Brain microvascular endothelial cell (primary cell): Measurements from ENCODE around the gene GALNT9.

Source experiments
- DNase-seq: peaks from one replicate; pipeline ENCODE4 v3.0.0-alpha.2; 2020
- H3K27ac ChIP-seq: fragments of 250-450 bp; sonication (Bioruptor Pico); 2 replicates; pipeline ENCODE4 v1.5.1; 2020; ENCODE audit warnings: mild to moderate bottlenecking, moderate library complexity
- H3K27me3 ChIP-seq: fragments of 250-450 bp; sonication (Bioruptor Pico); replicated peaks from 2 replicates; pipeline ENCODE4 v1.5.1; 2020; ENCODE audit warnings: mild to moderate bottlenecking
- H3K36me3 ChIP-seq: fragments of 250-450 bp; sonication (Bioruptor Pico); replicated peaks from 2 replicates; pipeline ENCODE4 v1.5.1; 2020; ENCODE audit warnings: mild to moderate bottlenecking
- H3K4me3 ChIP-seq: 2 replicates; pipeline ENCODE4 v1.5.1; 2011; ENCODE audit warnings: low read depth, mild to moderate bottlenecking, control low read depth, low read length, moderate library complexity
- in situ Hi-C: cut with HindIII; loops from 2 replicates; pipeline ENCODE4 v1.10.0; 2017; ENCODE audit warnings: low sequenced_read_pairs, low pct_ligation_motif_present
- TF ChIP-seq, protein P1 (sequence below): IDR thresholded peaks from 2 replicates; pipeline ENCODE4 v1.5.1; 2011; ENCODE audit warnings: low read depth, mild to moderate bottlenecking, moderate library complexity, low read length, control low read depth, inconsistent platforms; ENCODE audit errors: missing control alignments

Gene GALNT9

DNA sequence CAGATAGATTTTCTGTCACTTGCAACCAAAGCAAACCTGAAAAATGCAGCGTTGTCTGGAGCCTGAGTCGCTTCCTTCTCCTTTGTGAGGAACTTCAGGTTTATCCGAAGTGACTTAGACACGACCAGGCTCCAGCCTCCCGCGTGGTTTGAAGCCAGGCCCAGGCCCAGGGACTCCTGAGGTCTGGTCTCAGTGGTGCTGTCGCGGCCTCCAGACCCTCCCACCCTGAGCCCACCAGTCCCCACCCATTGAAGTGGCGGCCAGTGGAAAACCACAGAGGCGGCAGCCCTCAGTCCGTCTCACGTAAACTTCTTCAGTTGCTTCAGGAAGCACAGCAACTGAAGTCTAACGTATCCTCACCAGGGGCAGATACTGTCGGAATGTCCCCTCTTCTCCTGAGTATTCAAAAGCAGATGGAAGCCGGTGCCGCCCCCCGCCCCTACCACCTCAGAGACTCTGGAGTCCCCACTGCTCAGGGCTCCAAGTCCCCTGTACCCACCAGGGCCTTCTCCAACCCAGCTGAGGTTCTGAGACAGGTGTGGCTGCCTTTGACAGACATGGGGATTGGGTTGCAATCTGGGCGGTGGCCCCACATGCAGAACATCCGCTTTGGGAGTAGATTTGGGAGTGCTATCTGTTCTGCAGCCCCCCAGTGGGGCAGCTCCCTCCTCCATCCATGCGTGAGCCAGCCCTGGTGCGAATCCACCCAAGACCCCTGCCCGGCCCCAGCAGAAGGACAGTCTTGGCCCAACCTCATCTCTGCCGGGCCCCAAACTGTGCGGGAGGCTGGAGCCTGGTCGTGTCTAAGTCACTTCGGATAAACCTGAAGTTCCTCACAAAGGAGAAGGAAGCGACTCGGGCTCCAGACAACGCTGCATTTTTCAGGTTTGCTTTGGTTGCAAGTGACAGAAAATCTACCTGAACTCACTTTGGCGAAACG, 26.6 kb upstream of the GALNT9 start:
- TF ChIP-seq, protein P1, sequence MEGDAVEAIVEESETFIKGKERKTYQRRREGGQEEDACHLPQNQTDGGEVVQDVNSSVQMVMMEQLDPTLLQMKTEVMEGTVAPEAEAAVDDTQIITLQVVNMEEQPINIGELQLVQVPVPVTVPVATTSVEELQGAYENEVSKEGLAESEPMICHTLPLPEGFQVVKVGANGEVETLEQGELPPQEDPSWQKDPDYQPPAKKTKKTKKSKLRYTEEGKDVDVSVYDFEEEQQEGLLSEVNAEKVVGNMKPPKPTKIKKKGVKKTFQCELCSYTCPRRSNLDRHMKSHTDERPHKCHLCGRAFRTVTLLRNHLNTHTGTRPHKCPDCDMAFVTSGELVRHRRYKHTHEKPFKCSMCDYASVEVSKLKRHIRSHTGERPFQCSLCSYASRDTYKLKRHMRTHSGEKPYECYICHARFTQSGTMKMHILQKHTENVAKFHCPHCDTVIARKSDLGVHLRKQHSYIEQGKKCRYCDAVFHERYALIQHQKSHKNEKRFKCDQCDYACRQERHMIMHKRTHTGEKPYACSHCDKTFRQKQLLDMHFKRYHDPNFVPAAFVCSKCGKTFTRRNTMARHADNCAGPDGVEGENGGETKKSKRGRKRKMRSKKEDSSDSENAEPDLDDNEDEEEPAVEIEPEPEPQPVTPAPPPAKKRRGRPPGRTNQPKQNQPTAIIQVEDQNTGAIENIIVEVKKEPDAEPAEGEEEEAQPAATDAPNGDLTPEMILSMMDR: no peak
- in situ Hi-C loops: no loop called here
- H3K27ac ChIP-seq: no peak overlapping the region
- no peaks in the 10 kb centered on the region for H3K36me3 ChIP-seq
- H3K4me3 ChIP-seq: no peak overlapping the region
- DNase-seq: no peak
- no peaks in the 10 kb centered on the region for H3K27me3 ChIP-seq

DNA sequence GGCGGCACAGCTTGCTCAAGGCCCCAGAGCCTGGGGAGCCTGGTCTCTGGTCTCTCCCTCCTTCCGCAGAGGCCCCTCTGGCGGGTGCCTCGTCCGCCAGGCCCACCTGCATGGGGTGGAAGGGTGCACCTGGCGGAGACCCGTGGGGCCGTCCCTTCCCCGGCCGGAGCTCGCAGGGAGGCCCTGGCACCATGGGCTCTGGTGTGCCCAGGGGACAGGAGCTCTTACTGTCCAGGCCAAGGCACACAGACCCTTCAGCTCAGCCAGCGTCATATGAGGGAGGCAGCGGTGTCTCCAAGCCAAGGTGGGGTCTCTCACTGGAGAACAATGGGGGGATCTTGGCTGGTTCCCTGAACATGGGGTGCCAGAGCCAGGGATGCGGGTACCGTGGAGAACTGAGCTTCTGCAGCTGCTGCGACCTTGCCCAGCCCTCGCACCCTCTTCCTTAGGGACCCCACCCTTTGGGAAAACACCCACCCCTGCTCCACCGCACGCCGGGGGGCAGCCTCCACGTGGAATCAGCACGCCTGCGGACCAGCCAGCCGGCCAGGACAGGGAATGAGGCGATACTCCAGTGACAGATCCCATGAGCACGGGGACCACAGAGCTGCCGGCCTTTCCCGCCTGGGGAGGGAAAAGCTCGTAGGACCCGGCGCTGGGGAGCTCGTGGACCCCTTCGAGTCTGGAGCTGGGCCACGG, 25.7 kb upstream of the GALNT9 start:
- TF ChIP-seq, protein P1: no peak
- Histone ChIP-seq H3K4me3 (no peak overlapping the region), H3K27me3 (no peaks in the 10 kb centered on the region), H3K36me3 (no peaks in the 10 kb centered on the region), H3K27ac (no peak overlapping the region)
- in situ Hi-C loops: no loop called here
- no peak for DNase-seq

DNA sequence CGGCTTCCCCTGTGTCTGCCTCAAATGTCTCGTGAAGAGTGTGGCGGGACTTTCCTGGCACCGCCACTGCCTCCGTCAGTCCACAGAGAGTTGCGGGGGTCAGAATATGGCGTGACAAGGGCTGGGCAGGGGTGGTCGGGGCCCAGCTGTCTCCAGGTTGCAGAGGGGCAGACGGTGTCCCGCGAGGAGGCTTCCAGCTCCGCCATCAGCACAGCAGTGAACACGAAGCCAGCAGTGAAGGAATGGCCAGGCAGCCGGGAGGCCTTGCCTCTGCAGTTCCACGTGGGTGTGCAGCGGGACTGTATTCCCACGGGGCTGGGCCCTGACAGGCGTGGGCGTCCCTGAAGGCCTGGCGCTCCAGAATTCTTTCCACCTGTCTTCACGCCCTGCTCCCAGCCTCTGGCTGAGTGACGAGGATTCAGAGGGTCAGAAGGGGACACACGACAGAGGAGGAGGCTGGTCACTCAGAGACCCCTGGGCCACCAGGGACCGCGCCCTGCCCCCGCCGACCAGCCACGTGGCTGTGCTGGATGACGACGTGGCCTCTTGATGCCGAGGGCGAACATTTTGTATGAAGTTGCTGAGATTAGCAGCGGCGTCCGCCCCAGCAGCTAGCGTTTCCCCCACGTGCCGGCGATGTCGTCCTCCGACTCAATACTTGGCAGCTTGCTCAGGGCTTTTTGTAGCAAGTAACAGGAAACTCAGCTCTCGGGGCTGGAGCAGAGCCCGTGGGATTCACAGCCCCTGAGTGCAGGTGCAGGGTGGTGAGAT, 25.0 kb upstream of the GALNT9 start:
- in situ Hi-C loops: no loop called here
- TF ChIP-seq, protein P1: no peak
- DNase-seq: no peak
- H3K36me3 ChIP-seq: no peaks in the 10 kb centered on the region
- H3K4me3 ChIP-seq: no peak overlapping the region
- H3K27me3 ChIP-seq: no peaks in the 10 kb centered on the region
- no peak overlapping the region for H3K27ac ChIP-seq

DNA sequence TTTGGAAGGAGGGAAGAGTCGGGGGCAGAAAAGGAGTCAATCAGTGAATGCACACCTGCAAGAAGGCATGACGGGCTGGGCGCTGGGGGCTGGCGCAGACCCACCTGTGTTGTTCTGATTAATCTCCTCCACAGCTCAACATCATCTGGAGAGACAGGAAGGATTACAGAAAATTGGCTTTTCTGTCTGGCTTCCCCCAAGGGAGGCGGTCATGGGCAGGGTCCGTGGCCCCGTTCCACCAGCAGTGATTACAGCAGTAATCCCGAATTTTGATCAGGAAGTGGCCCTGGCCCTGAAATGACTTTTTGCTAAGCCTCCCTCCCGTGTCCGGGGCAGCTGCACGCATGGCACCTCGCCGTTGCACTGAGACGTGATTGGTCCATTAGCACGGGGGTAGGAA, 24.4 kb upstream of the GALNT9 start:
- Histone ChIP-seq H3K27ac (no peak overlapping the region), H3K27me3 (no peaks in the 10 kb centered on the region), H3K36me3 (no peaks in the 10 kb centered on the region), H3K4me3 (no peak overlapping the region)
- no peak for DNase-seq
- TF ChIP-seq, protein P1: no peak
- in situ Hi-C loops: no loop called here

DNA sequence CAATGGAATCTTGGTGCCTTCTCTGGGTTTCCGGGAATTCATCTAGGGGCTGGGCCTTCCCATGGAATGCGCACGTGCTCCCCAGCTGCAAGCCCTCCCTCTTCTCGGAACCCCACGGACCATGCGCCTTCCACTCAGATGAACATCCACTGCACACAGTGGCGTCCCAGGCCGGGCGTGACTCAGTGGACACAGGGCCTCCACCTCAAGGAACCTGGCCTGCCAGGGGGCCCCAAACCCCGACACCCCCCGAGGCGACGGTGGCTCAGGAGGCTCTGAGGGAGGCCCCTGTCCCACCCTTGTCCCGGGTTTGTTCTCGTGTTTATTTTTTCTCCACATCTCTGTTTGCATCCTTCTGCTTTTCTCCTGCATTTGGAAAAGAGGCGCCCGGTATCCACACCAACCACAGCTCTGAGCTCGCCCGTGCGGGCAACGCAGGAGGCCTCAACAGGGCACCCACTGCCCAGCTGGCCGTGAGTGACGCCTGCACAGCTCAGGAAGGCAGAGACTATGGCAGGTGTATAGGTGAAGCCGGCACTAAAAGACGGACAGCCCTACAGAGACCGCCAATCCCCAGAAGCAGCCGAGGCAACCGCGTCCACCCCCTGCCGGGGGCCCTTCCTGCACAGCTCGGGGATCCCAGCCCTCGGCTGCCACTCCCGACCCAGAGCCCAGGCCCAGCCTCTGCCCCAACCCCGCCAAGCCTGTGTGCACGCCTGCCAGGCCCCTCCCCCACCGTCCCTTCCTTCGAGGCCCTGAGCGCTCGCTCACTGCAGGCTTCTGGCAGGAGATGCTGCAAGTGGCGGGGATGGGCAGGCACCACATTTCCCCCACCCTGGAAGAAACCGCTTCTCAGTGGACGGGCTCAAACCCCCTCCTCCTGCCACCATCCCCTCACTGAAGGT, 23.8 kb upstream of the GALNT9 start:
- Histone ChIP-seq H3K36me3 (no peaks in the 10 kb centered on the region), H3K27ac (no peak overlapping the region), H3K27me3 (no peaks in the 10 kb centered on the region), H3K4me3 (no peak overlapping the region)
- TF ChIP-seq, protein P1: no peak
- in situ Hi-C loops: no loop called here
- no peak for DNase-seq
